Suprapubic skin (tissue), 3 donors: ENCODE data around the gene DCTN5.

Source experiments
- EP300 ChIP-seq: sonication (generic); formaldehyde crosslinking; IDR thresholded peaks from one replicate; pipeline ENCODE4 v1.6.1; 2017; ENCODE audit warnings: antibody characterized with exemption
- POLR2A ChIP-seq, 2 donors: fragments of 450-650 bp; IDR thresholded peaks; one replicate each; pipeline ENCODE4 v1.6.1; 2017; ENCODE audit warnings: antibody characterized with exemption in 2 of 2, mild to moderate bottlenecking in 2 of 2, moderate library complexity in 2 of 2
- TF ChIP-seq, protein P1 (sequence below), 2 donors: fragments of 200-600 bp in 1 of 2; fragments of 450-650 bp in 1 of 2; sonication (generic) in 1 of 2; IDR thresholded peaks; one replicate each; pipeline ENCODE4 v1.5.1; 2016 to 2019; ENCODE audit warnings: antibody characterized with exemption in 2 of 2, mild to moderate bottlenecking in 1 of 2, moderate library complexity in 1 of 2

DNA sequence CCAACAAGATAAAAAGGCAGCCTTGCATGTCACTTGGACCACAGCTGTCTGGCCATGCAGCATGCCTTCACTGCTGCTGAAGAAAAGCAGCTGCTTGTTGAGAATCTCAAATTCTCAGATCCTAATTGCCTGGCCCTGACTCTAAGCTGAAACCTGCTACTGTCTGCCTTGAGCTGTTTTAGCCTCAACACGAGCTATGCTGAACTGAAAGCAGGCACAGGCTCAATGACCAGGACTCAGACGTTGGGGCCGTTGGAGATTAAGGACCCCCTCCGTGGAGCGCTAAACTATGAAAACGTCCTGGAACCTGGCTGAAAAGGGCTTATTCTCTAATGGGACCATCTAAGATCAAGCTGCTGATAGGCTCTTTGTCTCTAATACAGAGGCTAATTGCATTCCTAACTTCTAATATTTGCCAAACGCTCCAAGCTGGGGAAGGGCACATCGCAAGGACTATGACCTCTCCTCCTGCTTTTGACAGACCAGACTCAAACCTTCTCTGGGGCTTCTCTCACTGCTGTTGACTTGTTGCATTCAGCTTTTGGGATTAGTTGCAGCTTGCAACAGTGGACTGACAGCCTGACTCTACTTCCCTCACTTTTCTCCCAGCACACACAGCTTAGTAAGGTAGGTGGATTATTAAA is 32.8 kb downstream of the DCTN5 start:
- TF ChIP-seq, protein P1, sequence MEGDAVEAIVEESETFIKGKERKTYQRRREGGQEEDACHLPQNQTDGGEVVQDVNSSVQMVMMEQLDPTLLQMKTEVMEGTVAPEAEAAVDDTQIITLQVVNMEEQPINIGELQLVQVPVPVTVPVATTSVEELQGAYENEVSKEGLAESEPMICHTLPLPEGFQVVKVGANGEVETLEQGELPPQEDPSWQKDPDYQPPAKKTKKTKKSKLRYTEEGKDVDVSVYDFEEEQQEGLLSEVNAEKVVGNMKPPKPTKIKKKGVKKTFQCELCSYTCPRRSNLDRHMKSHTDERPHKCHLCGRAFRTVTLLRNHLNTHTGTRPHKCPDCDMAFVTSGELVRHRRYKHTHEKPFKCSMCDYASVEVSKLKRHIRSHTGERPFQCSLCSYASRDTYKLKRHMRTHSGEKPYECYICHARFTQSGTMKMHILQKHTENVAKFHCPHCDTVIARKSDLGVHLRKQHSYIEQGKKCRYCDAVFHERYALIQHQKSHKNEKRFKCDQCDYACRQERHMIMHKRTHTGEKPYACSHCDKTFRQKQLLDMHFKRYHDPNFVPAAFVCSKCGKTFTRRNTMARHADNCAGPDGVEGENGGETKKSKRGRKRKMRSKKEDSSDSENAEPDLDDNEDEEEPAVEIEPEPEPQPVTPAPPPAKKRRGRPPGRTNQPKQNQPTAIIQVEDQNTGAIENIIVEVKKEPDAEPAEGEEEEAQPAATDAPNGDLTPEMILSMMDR (IDR thresholded peaks at IDR 0.05): no peak
- TF ChIP-seq POLR2A (IDR thresholded peaks at IDR 0.05) (no peak), EP300 (no peak)
